GM18909 (cell line): Measurements from ENCODE around the gene GGCX.
"Not testable (repeated sequence)": the region's sequence is repeated elsewhere in the genome, so short reads cannot be mapped to it uniquely, and the experiment has no call there.

ENCODE experiments used
- ATAC-seq: cut with Tn5 transposase; IDR thresholded peaks from one replicate; pipeline ENCODE4 v1.9.1; 2021; ENCODE audit warnings: mild to moderate bottlenecking; ENCODE audit not compliant: unreplicated experiment, poor library complexity

GGCX gene

DNA sequence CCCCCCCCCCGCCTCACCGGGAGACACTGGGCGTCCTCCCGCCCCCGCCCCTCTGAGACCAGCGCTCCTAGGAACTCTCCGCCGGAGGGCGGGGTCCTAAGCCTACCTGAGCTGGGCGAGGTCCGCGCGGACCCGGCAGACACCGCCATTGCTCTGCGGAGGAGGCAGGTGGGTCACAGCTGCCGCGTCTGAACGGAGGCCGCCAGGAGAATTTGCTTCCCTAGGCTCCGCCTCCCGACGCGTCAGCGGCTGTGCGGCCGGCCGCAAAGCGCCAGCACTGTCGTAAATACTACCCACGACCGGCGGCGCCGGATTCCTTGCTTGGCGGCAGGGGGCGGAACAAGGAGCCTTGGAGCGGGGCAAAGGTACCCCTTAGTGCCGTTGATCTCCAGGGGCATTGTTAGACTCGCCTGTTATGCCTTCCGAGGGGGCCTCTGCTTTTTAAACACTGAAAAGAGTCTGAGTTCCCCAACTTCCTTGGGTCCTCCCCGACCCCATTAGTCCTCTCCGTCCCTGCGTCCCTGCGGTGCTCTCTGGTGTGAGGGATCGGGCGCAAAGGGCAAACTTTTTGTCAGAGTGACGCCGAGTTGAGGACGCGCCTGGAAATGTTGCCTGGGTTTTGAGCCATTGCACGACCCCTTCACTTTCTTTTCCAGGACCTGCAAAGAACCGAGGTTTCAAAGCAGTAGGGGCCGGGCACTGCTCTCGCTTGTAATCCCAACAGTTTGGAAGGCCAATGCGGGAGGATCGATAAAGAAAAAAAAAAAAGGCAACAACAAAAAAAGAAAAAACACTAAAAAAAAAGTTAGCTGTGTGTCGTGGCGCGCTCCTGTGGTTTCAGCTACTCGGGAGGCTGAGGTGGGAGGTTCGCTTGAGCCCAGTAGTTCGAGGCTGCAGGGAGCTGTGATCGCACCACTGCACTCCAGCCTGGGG lies at the start of gene GGCX:
Gene GGCX, minus strand, starts transcription at position 214 of the 933 bp plus-strand sequence. Its CDS starts 65 bp downstream, at position 149.
- ATAC-seq = peak; percentile 91

DNA sequence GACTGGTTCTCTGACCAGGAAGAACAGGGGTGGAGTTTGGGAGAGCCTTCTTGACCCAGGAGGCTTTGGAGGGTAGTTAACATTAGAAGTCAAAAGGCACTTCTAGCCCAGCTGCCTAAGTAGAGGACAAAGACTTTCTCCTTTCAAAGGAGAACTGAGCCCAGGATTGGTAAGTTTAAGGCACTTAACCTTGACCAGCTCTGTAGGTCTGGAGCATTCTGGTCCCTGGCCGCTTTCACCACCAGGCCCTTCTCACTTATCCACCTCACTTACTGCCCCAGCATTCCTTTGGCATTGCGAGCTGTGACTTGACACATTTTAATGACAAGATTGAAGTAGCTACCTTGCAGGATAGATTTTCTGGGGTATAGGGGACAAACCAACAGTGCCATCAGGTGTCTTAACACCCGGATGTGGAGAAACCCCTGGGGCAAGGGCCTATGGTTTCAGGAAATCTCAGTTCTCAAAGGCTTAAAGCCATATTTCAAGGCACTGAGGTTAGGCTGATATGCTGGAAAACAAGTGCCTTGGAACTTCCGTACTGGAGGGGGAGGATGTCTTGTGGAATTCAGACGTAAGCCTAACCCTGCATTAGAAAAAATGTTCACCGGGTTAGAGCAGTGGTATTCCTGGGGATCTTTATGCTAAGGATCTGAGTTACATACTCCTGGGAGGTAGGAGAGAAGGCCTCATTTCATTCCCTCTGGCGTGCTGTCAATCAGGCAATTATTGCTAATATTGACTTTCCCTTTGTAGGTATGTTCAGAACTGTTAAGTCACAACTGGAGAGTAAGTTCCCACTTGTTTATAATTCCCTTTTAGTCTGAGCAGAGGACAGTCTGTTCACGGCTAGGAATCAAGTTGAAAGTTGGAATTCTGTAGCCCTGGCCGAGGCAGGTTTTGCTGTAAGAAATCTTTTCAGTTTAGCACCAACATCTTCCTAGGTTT lies 46.2 kb upstream of the GGCX start:
- ATAC-seq = no peak

DNA sequence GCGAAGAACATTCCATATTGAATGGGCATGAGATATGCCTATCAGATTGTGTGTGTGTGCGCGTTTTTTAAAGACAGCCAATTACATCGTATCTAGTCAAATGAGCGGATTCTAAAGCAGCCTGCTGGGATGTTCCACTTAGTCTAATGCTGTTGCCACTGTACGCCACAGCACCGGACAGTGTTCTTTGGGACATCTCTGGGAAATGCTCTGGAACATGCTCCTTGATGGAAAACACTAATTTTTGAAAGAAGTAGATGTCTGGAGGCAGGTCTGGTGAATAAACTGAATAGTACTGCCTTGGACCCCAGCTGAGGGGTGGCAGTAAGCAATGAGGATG lies 44.8 kb upstream of the GGCX start:
- ATAC-seq = no peak

DNA sequence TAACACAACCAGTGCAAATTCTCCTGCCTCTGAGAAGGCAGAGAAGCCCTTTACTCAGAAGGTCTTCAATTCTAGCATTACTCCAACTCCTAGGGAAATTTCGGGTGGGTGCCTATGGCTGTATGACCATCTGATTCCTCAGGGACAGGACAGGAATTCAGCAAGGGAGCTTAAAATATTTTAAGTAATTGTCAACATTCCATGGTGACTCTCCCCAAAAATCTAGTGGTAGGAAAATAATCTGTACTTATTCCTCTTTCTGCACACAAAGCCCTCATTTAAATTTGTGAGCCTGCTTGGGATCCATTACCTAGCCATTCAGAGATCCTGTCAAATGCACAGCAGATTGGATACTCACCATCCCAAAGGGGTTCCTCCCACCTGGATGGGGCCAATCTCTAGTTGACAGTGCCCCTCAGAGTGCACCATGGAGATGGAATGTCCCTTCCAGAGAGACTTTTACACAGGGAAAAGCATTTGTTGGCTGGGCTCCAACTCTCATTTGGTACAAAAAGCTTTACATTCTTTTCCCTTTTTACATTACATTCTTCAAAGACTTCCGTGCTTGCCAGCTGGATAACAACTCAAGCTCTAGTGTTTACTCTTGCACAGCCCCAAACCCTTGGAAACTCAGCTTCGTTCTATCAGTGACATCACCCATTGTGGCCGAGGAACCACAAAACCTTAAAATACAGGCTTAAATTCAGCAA lies 44.3 kb upstream of the GGCX start:
- ATAC-seq = no peak

DNA sequence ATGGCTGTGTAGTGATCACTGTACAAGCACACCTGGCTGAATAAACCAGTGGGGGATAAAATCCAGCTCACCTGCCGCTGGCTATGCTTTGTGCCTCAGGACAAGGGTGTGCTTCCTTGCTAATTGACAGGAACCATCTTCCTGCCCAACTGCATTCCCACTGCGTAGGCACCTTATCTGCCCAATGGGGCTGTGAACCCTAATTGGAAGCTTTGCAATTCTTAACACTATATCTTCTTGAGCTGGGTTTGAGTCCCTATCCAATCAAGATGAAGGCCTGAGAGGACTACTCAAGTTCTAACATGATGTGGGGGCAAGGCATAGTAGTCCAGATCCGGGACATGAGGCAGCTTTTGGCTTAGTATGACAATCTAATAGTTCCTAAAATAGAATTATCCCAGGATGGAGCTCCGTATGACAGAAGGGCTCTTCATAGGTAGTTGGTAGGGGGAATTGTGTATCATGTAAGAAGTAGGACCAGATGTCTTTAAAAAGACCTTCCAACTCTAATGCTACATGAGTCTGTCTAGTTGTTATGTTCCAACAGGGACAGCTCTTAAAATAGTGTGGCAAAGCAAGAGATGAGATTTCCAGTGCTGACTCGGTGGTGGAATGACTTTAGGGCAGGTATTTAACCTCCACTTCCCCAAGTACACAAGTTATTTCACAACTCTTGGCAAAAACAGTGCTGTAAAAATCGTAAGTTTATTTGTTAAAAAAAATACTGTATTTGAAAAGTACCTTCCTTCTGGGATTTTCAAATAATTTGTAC lies 43.5 kb upstream of the GGCX start:
- ATAC-seq = no peak

DNA sequence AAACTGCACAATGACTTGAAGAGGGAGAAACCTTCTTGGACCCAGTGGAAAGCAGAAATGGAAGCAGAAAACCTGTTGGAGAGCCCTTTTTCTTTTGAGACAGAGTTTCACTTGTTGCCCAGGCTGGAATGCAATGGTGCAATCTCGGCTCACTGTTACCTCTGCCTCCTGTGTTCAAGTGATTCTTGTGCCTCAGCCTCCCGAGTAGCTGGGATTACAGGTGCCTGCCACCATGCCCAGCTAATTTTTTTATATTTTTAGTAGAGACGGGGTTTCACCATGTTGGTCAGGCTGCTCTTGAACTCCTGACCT lies 42.8 kb upstream of the GGCX start:
- ATAC-seq = not testable (repeated sequence)

DNA sequence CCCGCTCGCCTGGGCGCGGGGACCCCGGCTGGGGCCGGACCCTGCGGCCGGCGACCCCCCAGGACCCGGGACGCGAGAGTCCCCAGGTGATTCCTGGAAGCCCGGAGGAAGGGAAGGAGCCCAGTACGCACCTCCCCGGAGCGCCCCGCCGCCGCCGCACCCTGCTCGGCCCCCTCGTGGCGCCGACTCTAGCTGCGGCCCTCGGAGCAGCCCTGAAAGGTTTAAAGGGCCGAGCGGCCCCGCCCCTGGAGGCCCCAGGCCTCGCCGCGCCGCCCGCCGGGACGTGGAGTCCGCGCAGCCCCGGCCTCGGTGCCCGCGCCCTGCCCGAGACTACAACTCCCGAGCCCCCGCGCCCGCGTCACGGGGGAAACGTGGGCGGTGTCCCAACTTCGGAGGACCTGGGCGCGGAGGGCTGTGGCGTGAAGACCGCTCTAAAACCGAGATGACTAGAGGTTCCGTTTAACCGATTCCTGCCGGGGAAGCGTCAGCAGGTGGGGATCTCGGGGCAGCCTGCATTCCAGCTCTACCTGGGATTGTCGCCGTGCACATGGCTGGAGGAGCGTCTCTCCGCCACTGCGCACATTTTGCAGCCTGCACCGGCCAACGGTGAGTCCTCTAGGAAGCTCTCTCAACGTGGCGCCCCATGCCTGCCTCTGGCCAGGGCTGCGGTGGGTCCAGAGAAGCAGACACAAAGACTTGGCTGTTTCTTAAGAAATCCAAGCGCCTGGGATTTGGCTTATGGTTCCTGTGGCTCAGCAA lies 41.4 kb upstream of the GGCX start, which contains the start of gene TMEM150A:
Gene TMEM150A, minus strand, starts transcription at position 223 of the 759 bp plus-strand sequence. CDS start 750 bp downstream, outside the sequence.
- peak; percentile 95 for ATAC-seq

DNA sequence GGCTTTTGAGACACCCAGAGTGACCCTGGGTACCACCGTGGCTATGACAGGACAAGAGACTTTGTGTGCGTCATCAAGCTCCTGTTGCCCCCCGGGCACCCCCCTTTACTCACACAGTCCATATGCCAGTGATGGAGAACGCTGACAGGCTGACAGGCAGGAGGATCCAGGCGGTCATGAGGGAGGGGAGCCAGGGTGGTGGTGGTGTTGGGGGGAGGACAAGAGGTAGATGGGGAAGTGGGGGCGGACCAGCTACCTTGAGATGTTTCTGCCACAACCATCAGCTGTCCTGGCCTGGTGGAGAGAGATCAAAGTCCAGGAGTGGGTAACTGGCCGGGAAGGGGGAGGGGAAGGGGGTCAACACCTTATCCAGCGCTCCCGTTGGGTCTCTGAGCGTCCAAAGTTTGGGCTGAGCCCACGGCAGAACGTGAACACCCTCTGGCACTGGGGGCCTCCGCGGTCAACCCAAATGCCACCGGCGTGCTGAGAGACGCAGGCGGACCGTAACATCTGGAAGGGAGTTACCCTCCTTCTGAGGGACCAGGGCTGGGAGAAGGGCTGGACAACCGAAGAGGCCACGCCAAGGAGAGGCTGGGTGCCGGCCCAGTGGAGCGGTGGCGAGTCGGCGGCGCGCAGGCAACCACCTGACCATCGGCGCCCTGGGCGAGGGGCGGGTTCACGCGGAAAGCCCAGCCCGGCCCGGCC lies 40.6 kb upstream of the GGCX start:
- peak; percentile 42 for ATAC-seq

DNA sequence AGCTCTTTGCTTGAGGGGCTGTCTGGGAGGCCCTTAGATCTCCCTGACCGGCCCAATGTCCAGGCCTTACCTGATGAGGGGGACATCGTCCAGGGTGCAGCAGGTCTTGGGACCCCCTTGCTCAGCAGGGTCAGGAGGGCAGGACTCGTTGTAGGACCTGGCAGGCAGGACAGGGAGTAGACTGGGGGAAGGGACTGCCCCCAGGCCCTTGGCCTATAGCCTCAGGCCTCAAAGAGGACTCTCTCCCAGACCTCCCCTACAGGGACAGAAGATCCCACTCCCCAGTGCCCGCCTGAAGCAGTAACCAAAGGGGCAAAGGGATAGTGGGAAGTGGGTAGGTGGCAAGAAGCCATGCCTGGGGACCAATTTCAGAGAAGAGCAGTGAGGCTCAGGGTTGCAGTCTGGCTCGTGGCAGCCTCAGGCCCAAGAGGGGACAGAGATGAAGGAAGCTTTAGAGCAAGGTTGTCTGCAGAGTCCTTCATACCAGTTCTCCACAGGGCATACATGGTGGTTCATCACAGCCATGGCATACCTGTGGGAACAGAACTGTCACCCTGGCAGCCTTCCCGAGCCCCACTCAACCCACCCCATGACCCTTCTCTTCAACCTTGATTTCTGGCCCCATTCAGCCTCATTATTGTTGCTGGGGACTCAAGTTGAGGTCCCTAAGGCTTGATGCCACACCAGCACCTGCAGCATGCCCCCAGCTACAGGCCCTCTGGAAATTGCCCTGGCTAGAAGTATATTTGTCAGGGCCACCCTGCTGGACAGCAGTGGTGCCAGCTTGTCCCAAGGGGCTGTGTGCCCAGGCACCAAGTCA lies 39.9 kb upstream of the GGCX start:
- no peak for ATAC-seq

DNA sequence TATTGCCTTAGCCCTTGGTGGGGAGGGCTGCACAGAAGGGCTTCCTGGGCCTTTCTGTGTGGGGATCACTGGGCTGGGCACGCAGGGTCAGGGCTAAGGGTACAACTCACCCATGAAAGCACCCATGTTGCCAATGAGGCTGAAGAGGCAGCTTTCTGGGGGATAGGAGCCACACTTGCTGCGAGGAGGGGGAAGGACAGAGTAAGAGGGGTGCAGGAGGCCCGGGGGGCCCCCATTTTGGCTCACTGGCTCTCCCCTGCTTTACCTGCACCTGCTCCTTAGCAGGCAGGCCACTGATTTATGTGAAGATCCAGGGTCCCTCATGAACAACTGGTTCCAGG lies 38.9 kb upstream of the GGCX start:
- ATAC-seq = no peak

DNA sequence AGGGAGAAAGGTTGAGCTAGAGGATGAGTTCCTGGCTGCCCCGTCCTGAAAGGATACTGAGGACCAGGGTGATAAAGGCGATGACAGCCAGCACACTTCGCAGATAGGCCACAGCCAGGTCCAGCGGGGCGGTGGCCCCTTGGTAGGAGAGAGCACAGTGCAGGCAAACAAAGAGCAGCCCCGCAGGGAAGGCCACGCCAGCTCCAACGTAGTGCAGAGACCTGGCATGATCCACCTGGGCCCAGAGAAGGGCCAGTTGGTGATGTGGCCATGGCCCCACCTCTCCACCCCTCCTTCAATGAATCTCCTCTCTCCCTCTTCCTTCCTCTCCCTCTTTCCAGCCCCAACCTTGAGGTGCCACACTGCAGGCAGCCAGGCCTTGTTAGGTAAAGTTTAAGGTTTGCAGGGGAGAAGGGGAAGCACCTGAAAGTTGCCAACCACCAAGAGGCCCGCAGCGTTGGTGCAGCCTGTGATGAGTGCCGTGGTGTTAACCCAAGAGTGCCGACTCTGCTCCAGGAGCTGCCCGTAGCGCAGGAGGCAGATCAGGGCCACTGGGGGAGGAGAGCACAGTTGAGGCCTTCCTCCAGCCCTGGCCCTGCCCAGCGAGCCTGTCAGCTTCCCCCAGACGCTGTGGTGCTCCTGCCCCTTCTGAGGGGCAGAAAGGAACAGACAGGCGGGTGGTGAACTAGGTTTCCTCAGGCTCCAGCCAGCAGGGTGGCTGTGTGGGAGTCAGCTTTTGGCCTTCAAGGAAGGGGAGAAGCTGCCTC lies 38.4 kb upstream of the GGCX start:
- ATAC-seq = no peak

DNA sequence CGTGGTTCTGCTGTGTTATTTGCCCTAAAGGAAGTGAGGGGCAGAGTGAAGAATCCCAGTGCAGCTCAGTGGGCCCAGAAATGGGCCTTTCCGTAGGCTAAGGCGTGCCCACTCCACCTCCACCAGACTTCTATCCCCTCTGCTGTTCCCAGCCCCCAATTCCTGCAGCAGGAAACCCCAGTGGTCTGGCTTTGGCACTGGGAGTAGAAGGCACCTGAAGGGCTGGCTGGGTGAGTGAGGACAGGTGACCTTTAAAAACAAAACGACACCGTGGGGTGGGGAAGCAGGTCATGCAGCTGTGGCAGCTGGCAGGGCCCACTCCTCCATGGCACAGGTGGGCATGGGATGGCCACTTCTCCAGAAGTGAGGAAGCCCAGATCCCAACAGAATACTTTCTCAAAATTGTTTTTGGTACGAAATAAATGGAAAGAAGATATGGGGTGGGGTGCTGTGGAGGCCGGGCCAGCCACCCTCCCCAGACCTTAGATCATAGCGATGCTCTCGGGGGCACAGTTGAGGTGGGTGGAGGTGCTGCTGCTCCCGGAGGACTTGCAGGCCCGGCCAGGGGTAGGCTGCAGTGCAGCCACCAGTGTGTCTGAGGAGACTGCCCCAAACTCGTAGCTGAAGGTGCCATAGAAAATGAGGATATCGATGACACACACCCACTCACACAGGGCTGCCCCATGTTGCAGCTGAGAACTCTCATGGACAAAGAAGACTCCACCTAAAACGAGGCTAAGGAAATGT lies 37.5 kb upstream of the GGCX start:
- no peak for ATAC-seq

DNA sequence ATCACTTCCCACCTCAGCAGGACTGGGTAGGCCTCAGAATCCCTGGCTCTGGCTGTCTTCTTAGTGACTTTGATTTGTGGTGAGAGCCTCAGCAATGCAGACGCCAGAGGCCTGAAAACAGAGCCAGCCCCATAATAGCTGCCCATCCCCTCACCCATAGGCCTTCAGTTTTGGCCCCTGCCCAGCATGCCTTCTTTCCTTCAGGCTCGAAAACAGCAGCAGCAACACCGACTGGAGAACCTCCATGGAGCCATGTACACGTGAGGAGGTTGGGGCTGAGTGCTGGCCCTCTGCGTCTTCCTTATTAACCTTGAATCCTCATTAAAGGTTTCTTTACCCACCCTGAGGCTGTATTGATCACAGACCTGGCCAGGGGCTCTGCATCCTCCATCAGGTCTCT lies 35.9 kb upstream of the GGCX start:
- ATAC-seq = no peak

DNA sequence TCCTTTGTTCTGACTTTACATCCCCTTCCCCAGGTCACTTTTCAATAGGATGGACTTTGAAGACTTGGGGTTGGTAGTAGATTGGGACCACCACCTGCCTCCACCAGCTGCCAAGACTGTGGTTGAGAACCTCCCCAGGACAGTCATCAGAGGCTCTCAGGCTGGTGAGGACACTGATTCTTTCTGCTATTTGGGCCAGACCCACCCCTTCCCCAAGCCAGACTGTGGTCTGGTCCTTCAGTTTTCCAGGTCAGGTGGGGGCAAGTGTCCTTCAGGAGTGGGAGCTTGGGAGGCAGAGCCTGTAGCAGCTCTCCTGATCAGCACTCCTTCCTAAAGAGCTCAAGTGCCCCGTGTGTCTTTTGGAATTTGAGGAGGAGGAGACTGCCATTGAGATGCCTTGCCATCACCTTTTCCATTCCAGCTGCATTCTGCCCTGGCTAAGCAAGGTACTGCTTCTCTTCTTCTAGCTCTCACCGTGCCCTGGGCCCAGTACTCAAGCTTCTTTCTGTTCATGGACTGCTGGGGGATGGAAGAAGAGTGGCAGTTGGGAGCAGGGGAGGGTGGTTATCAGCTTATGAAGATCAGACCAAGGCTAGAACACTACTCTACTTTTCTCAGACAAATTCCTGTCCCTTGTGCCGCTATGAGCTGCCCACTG lies 35.3 kb upstream of the GGCX start:
- no peak for ATAC-seq

DNA sequence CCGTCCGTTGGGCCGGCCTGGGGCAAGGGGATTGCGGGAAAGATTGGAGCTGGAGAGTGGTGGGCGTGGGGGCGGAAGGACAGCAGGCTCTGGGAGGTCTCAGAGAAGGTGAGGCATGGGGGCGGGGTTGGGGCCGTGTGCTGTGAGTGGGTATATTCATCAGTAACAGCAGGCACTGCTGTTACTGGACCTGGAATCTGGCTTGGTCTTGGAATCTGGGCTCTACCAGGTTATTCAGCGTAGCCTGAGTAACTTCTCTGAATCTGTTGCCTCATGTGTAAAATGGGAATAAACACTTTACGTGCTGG lies 34.7 kb upstream of the GGCX start:
- no peak for ATAC-seq
